K562 (cell line): ENCODE data around the gene IMPG1. TPM values are rescaled to one million over a fixed set of nuclear protein-coding genes. Genes with fewer than 3 reads are reported as not detected.

Source experiments
- ATAC-seq: fragments of 200-7000 bp; cut with Tn5 transposase; 3 replicates; pipeline ENCODE4 v1.9.1; 2020; ENCODE audit warnings: moderate library complexity
- BruUV-seq: library from RNA; stranded (reverse); fragments of 400-500 nt; replicated peaks from 2 replicates; lab custom pipeline; 2021; lab: Mats Ljungman, UMichigan
- CTCF ChIA-PET: fragments of 300-600 bp; formaldehyde crosslinking; extraction: SDS; loops from one replicate; lab custom pipeline; 2021; ENCODE audit warnings: low intra/inter-chr PET ratio; lab: Yijun Ruan, JAX
- POLR2A ChIA-PET: fragments of 300-600, 350-650 bp; sonication (Branson Sonifier 250); formaldehyde crosslinking; extraction: SDS; loops from one replicate; lab custom pipeline; 2021; ENCODE audit warnings: antibody characterized with exemption, inconsistent platforms; lab: Yijun Ruan, JAX
- DNase-seq, 4 experiments: peaks; one replicate each; pipeline versions ENCODE4 v3.0.0 to v3.0.0-alpha.2; 2011 to 2018; ENCODE audit warnings: low spot score in 3 of 4, mixed read lengths in 3 of 4; ENCODE audit errors: extremely low read depth in 1 of 4
- FAIRE-seq: peaks from 2 replicates; lab custom pipeline; 2011; peaks lifted over from hg19 to GRCh38; lab: Jason Lieb, UNC
- H2AFZ ChIP-seq: 2 replicates; pipeline ENCODE4 v1.6.0; 2011; ENCODE audit warnings: low read depth, low read length, control low read depth, inconsistent platforms
- H3K27ac ChIP-seq: fragments of 200-600 bp; 3 replicates; pipeline ENCODE4 v1.8.0; 2011; ENCODE audit warnings: low read depth, mild to moderate bottlenecking, control low read depth, inconsistent platforms, low read length, moderate library complexity, mixed read lengths; ENCODE audit errors: extremely low read depth
- H3K27me3 ChIP-seq, 2 experiments: fragments of 300-600 bp in 1 of 2; 2 replicates in 1 of 2; 3 replicates in 1 of 2; pipeline versions ENCODE4 v1.6.0 to v1.8.0; 2011; ENCODE audit warnings: inconsistent platforms in 2 of 2, low read length in 2 of 2, mild to moderate bottlenecking in 1 of 2, mixed read lengths in 1 of 2, moderate library complexity in 1 of 2; ENCODE audit not compliant: control insufficient read depth in 2 of 2, insufficient read depth in 2 of 2
- H3K36me3 ChIP-seq: fragments of 300-600 bp; 3 replicates; pipeline ENCODE4 v1.8.0; 2011; ENCODE audit warnings: mild to moderate bottlenecking, low read length, inconsistent platforms; ENCODE audit not compliant: control insufficient read depth, insufficient read depth
- H3K4me1 ChIP-seq, 2 experiments: fragments of 200-600 bp in 1 of 2; replicated peaks in 1 of 2; 2 replicates in 1 of 2; 3 replicates in 1 of 2; pipeline versions ENCODE4 v1.5.1 to v1.8.0; 2011; ENCODE audit warnings: inconsistent platforms in 2 of 2, low read length in 2 of 2, mild to moderate bottlenecking in 1 of 2, mixed read lengths in 1 of 2, moderate library complexity in 1 of 2; ENCODE audit not compliant: control insufficient read depth in 2 of 2, insufficient read depth in 2 of 2
- H3K4me2 ChIP-seq: 2 replicates; pipeline ENCODE4 v1.6.1; 2011; ENCODE audit warnings: low read length, control low read depth, inconsistent platforms, mixed read lengths; ENCODE audit not compliant: insufficient read depth
- H3K4me3 ChIP-seq: fragments of 200-600 bp; sonication (generic), shearing (Covaris generic); 2 replicates; pipeline ENCODE4 v1.5.1; 2016; ENCODE audit warnings: control low read depth, inconsistent platforms
- H3K79me2 ChIP-seq: fragments of 200-600 bp; 3 replicates; pipeline ENCODE4 v1.8.0; 2011; ENCODE audit warnings: low read length, inconsistent platforms; ENCODE audit not compliant: control insufficient read depth, insufficient read depth
- H3K9ac ChIP-seq, 2 experiments: 2 replicates each; pipeline versions ENCODE4 v1.6.0 to v1.6.1; 2011; ENCODE audit warnings: low read depth in 2 of 2, low read length in 2 of 2, control low read depth in 1 of 2, inconsistent platforms in 1 of 2, mild to moderate bottlenecking in 1 of 2, mixed read lengths in 1 of 2; ENCODE audit not compliant: insufficient read depth in 1 of 2
- H3K9me1 ChIP-seq: one replicate; pipeline ENCODE4 v1.6.0; 2011; ENCODE audit warnings: inconsistent platforms, mild to moderate bottlenecking, low read length, moderate library complexity; ENCODE audit not compliant: control insufficient read depth, insufficient read depth
- H3K9me3 ChIP-seq: replicated peaks from 2 replicates; pipeline ENCODE4 v1.5.1; 2011; ENCODE audit warnings: low read depth, low read length, inconsistent platforms; ENCODE audit not compliant: control insufficient read depth, insufficient read depth
- H4K20me1 ChIP-seq: replicated peaks from 2 replicates; pipeline ENCODE4 v1.6.1; 2011; ENCODE audit warnings: low read length, inconsistent platforms, mixed read lengths; ENCODE audit not compliant: control insufficient read depth, insufficient read depth
- BRD4 ChIP-seq: fragments of 200-600 bp; sonication (generic); IDR thresholded peaks from 2 replicates; pipeline ENCODE4 v1.6.1; 2017; ENCODE audit warnings: inconsistent platforms
- OTX1 ChIP-seq: fragments of 450-650 bp; formaldehyde crosslinking; IDR thresholded peaks from 2 replicates; pipeline ENCODE4 v1.4.0; 2022; ENCODE audit warnings: mild to moderate bottlenecking
- PHTF2 ChIP-seq: fragments of 250-450 bp; sonication (Bioruptor Pico); IDR thresholded peaks from 2 replicates; pipeline ENCODE4 v1.5.0; 2021; ENCODE audit warnings: mild to moderate bottlenecking
- SRSF7 ChIP-seq: fragments of 200-400 bp; formaldehyde crosslinking; optimal IDR thresholded peaks from 2 replicates; pipeline ENCODE3; 2017; ENCODE audit warnings: mild to moderate bottlenecking, low read depth, low read length
- ZBTB2 ChIP-seq: fragments of 450-650 bp; IDR thresholded peaks from 2 replicates; pipeline ENCODE4 v1.6.1; 2016; ENCODE audit warnings: antibody characterized with exemption
- ZFPM2 ChIP-seq: fragments of 250-450 bp; sonication (Bioruptor Pico); IDR thresholded peaks from 2 replicates; pipeline ENCODE4 v1.5.1; 2022; ENCODE audit warnings: mild to moderate bottlenecking
- ZNF174 ChIP-seq: fragments of 250-450 bp; sonication (Bioruptor Pico); IDR thresholded peaks from 2 replicates; pipeline ENCODE4 v1.4.0; 2020; ENCODE audit warnings: mild to moderate bottlenecking
- WGBS: fragments of 100-300 bp; shearing (Covaris generic); methylation state at CpG from one replicate; pipeline ENCODE4 v1.1.6; 2016; ENCODE audit warnings: low coverage, mixed read lengths; ENCODE audit not compliant: insufficient coverage; ENCODE audit errors: missing lambda C conversion rate; 5-methylcytosine and 5-hydroxymethylcytosine counted together
- in situ Hi-C: fragments of 300-500 bp; cut with MboI; formaldehyde crosslinking; loops from 4 replicates; pipeline ENCODE4 v1.15.0; 2018; ENCODE audit warnings: inconsistent platforms, mixed read lengths
- intact Hi-C: fragments of 100-400 bp; cut with micrococcal nuclease; formaldehyde crosslinking; loops from 2 replicates; pipeline ENCODE4 v1.14.2; 2022
- polyA plus RNA-seq, 8 experiments: library from polyadenylated mRNA; depleted of rRNA in 4 of 8; stranded (reverse) in 5 of 8; unstranded in 3 of 8; fragments of >200 nt; fragmentation: Nextera tagmentation in 2 of 8; fragmentation: Illumina TruSeq in 1 of 8; extraction: Ambion mirVana in 2 of 8; extraction: Trizol in 1 of 8; gene quantifications; 2 replicates each; pipeline versions ENCODE4 v1.2.1 to v1.2.3, GENCODE V29; 2011 to 2014; ENCODE audit warnings: inconsistent platforms in 1 of 8, missing spikeins in 1 of 8
- total RNA-seq, 7 experiments: library from RNA; depleted of rRNA in 6 of 7; stranded (reverse); fragments of >200 nt in 6 of 7; fragmentation: Illumina TruSeq in 2 of 7; extraction: Trizol in 2 of 7; gene quantifications; 2 replicates each; pipeline versions ENCODE4 v1.2.1 to v1.2.3, GENCODE V29; 2011 to 2021; ENCODE audit warnings: low replicate concordance in 1 of 7
- TF ChIP-seq, protein P1 (sequence below), 3 experiments: IDR thresholded peaks in 2 of 3; conservative IDR thresholded peaks in 1 of 3; 2 replicates each; pipeline ENCODE4 v1.5.1; 2011 to 2012; ENCODE audit warnings: low read length in 3 of 3, mild to moderate bottlenecking in 3 of 3, control low read depth in 2 of 3, improper control_type of control experiment in 1 of 3, inconsistent platforms in 1 of 3, low read depth in 1 of 3, mixed read lengths in 1 of 3, moderate library complexity in 1 of 3; ENCODE audit not compliant: insufficient read depth in 2 of 3

IMPG1 gene
- total and polyA plus RNA-seq, 9 of the 15 experiments (the other 6 are each of a cell fraction or from before 2014, with no cell fraction given) = not detected

DNA sequence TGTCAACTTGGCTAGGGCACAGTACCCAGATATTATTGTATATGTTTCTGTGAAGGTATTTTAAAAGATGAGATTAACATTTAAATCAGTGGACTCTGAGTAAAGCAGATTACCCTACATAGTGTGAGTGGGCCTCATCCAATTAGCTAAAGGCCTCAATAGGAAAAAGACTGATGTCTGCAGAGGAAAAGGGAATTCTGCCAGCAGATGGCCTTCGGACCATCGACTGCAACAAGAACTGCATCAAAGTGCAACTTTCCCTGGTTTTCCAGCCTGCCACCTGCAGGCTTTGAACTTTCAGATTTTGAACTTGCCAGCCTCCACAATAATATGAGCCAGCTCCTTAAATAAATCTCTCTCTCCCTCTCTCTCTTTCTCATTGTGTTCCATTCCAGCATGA, 80.5 kb downstream of the IMPG1 start:
- FAIRE-seq (no peak), ATAC-seq (no peak), DNase-seq (no peak)
- H3K79me2 ChIP-seq = no peaks in the 10 kb centered on the region
- WGBS = 0% methylated on average over 2 of the region's 2 CpGs
- no peak overlapping the region for H3K4me3 ChIP-seq
- no peaks in the 10 kb centered on the region for H3K9me1 ChIP-seq
- POLR2A ChIA-PET = no interaction called here
- no TSS peak for BruUV-seq
- H3K27ac ChIP-seq = no peak overlapping the region
- H3K27me3 ChIP-seq = no peaks in the 10 kb centered on the region
- no peak overlapping the region for H2AFZ ChIP-seq
- in situ Hi-C loops = no loop called here
- intact Hi-C loops = no loop called here
- H3K9me3 ChIP-seq = no peaks in the 10 kb centered on the region
- H4K20me1 ChIP-seq = no peaks in the 10 kb centered on the region
- CTCF ChIA-PET = no interaction called here
- H3K4me1 ChIP-seq = no peaks in the 10 kb centered on the region
- H3K9ac ChIP-seq = no peak overlapping the region
- H3K4me2 ChIP-seq = no peak overlapping the region
- TF ChIP-seq ZFPM2 = no peak
- H3K36me3 ChIP-seq = no peaks in the 10 kb centered on the region

- DNase-seq = no peak
- in situ Hi-C loops = no loop called here
- TF ChIP-seq BRD4 (no peak), ZNF174 (CRISPR knock-in tag) (no peak), ZBTB2 (no peak), PHTF2 (CRISPR knock-in tag) (no peak), SRSF7 (no peak), OTX1 (no peak)
- TF ChIP-seq, protein P1, sequence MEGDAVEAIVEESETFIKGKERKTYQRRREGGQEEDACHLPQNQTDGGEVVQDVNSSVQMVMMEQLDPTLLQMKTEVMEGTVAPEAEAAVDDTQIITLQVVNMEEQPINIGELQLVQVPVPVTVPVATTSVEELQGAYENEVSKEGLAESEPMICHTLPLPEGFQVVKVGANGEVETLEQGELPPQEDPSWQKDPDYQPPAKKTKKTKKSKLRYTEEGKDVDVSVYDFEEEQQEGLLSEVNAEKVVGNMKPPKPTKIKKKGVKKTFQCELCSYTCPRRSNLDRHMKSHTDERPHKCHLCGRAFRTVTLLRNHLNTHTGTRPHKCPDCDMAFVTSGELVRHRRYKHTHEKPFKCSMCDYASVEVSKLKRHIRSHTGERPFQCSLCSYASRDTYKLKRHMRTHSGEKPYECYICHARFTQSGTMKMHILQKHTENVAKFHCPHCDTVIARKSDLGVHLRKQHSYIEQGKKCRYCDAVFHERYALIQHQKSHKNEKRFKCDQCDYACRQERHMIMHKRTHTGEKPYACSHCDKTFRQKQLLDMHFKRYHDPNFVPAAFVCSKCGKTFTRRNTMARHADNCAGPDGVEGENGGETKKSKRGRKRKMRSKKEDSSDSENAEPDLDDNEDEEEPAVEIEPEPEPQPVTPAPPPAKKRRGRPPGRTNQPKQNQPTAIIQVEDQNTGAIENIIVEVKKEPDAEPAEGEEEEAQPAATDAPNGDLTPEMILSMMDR (IDR thresholded peaks at IDR 0.05 in 2 of 3, conservative IDR thresholded peaks at IDR 0.05 in 1 of 3; ENCODE audit: insufficient read depth in 2 of 3, low read depth in 1 of 3, low read length in 3 of 3) = no peak
- Histone ChIP-seq H3K4me1 (no peaks in the 10 kb centered on the region), H3K9ac (no peak overlapping the region), H3K4me3 (no peak overlapping the region), H3K9me1 (no peaks in the 10 kb centered on the region), H3K27me3 (no peaks in the 10 kb centered on the region), H3K27ac (no peak overlapping the region), H3K79me2 (no peaks in the 10 kb centered on the region), H3K4me2 (no peak overlapping the region), H3K36me3 (no peaks in the 10 kb centered on the region), H2AFZ (no peak overlapping the region), H3K9me3 (no peaks in the 10 kb centered on the region), H4K20me1 (no peaks in the 10 kb centered on the region)
- intact Hi-C loops = no loop called here
- no peak for FAIRE-seq
- WGBS = 0% methylated on average over 3 of the region's 3 CpGs
- POLR2A ChIA-PET = no interaction called here
- CTCF ChIA-PET = no interaction called here
- no peak for ATAC-seq
- BruUV-seq = no TSS peak
Measured at GRCh38 chr6:75986935-75987334, 85.5 kb downstream of the IMPG1 start.
